ENCODE results near the gene TNFRSF8.

Gene TNFRSF8

GRCh38 chr1:12124693-12125421 is 61.8 kb downstream of the TNFRSF8 start:
- no peak for DNase-seq

DNA sequence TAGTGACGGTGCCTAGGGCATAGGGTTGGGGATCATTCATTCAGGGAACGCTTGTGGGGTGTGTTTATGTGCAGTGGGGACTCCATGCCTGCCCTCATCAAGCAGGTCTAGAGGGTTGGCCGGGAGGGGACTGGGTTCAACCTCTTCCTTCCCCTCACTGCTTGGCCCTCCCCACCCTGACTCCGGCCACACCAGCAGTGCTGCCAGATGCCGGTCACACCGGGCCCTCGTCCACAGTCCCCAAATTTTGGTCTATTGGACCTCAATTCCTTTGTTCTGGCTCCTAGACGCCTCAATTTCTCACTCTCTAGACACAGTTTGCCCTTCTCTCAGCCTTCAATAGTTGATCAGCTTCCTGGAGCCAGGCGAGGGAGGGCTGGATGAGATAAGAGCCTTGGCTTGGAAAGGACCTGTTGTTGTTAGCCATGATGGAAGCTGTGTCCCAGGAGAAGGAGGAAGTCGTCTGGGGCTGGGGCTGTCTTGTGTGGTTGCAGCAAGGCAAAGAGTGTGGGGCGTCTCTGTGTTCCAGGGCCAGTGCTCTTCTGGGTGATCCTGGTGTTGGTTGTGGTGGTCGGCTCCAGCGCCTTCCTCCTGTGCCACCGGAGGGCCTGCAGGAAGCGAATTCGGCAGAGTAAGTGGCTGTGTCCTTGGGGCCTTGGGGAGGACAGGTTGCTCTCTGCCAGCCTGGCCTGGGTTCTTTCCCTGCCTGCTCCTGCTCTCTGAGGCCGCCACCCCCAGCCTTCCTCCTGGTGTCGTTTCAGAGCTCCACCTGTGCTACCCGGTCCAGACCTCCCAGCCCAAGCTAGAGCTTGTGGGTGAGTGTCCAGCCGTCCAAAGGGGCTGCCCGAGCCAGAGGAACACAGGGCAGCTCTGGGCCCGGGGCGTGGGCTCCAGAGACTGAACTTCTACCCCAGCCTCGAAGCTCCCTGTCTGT is 62.6 kb downstream of the TNFRSF8 start:
- no peak for DNase-seq

DNA sequence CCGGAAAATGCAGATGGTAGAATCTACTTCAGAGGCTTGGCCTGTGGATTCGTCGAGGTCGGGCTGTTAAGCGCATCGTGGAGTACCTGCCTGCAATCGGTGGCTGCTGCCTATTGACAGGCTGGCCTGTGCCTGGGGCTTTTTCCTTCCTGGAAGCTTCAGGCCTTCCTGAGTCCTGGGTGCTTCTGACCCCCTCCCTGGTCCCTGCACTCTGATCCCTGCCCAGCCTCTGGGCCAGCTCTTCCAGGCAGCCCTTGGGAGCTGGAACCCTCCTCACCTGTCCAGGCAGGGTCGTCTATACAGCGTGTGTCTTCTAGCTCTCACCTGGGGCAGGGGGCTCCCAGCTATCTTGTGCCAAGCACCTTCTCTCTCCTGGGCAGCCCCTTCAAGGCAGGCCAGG is 63.7 kb downstream of the TNFRSF8 start:
- no peak for DNase-seq

GRCh38 chr1:12127206-12127810 is 64.2 kb downstream of the TNFRSF8 start:
- no peak for DNase-seq

DNA sequence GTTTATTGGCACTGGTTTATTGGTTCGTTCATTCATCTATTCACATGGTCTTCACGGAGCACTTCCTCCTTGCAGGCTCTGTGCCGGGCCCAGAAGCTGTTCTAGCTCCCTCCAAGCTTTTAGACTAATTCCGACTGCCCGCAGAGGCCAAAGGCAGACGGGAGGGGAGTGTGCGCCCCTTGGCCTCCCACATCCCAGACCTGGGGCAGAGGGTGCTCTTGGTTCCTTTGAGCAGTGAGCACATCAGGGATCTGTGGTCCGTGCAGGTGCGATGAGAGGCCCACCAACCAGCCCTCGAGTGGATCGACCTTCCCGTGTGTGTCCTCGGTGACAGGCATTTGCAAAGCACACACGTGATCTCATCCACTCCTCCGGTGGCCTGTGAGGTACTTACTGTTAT is 65.0 kb downstream of the TNFRSF8 start:
- DNase-seq: no peak

DNA sequence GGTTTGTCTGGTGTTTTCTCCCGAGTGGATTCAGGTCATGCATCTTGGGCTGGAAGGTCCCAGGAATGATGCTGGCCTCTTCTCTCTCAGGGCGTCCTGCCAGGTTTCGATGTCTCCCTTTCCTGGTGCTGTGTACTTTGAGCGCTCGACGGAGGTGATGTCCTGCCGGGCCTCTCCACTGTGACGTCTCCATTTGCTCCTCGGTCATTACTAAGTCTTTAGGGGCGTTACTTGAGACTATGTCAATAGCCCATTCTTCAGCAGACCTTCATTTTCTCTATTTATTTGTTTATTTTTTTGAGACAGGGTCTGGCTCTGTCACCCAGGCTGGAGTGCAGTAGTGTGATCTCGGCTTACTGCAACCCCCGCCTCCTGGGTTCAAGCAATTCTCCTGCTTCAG is 66.5 kb downstream of the TNFRSF8 start:
- DNase-seq: no peak

DNA sequence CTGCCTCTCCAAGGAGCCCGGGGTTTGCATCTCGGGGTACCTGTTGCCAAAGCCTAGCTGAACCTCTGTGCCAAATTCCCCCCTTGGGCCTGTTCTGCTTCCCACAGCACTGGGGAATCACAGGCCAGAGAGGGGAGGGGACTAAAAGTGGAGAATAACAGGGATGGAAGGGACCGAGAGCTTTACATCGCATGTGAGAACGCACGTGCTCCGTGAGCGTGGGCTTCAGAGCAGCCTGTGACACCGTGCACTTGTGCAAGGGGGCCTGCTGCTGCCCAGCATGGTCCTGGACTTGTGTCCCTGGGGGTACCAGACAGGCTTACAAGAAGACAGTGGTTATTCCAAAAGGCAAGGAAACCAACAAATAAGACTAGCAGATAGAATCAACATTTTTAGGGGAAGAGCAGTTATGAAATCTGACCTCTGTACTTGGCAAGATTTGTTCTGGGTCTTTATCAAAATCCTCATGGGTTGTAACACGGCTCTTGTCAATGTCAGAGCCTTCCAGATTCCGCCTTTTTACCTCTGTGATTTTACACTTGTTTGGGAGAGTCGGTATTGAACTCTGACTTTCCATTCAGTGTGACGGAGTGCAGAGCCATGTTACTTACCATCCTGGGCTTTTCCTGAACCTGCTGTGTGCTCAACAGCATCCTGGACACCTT is 67.5 kb downstream of the TNFRSF8 start:
- no peak for DNase-seq

DNA sequence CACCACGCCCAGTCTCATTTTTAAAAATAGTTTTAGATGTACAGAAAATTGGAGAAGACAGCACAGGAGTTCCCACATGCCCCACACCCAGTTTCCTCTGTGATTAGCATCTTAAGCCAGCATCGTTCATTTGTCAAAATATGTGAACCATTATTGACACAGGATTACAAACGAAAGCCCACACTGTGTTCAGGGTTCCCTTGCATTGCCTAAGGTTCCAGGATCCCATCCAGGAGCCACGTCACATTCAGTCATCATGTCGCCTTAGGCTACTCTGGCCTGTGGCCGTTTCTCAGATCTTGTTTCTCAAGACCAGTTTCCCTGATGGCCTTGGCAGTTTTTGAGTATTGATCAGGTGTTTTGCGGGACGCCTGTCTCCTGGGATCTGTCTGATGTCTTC is 69.0 kb downstream of the TNFRSF8 start:
- no peak for DNase-seq

GRCh38 chr1:12134716-12135115 is 71.6 kb downstream of the TNFRSF8 start:
- DNase-seq: no peak

GRCh38 chr1:12135612-12136011 is 72.5 kb downstream of the TNFRSF8 start:
- DNase-seq: no peak

- no peak for DNase-seq
Measured at GRCh38 chr1:12136916-12137610, 74.0 kb downstream of the TNFRSF8 start.

GRCh38 chr1:12138196-12139168 is 75.4 kb downstream of the TNFRSF8 start:
- no peak for DNase-seq

DNA sequence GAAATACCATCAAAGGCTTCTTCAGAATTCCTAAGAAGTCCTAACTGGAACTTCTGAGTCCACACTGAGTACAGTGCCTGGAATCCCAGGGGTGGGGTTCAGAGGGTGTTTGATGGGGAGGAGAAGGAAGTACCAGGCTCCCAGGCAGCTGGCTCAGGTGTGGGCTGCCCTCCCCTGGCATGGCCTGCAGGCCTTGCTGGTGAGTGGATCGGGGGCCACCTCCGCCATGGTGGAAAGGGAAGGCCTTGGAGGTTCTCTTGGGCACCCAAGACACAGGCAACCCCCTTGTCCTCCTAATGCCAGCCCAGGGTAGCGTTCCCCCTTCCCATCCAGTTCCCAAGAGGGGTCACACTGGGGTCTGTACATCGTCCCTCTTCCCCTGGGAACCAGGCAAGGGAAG is 76.9 kb downstream of the TNFRSF8 start:
- no peak for DNase-seq

DNA sequence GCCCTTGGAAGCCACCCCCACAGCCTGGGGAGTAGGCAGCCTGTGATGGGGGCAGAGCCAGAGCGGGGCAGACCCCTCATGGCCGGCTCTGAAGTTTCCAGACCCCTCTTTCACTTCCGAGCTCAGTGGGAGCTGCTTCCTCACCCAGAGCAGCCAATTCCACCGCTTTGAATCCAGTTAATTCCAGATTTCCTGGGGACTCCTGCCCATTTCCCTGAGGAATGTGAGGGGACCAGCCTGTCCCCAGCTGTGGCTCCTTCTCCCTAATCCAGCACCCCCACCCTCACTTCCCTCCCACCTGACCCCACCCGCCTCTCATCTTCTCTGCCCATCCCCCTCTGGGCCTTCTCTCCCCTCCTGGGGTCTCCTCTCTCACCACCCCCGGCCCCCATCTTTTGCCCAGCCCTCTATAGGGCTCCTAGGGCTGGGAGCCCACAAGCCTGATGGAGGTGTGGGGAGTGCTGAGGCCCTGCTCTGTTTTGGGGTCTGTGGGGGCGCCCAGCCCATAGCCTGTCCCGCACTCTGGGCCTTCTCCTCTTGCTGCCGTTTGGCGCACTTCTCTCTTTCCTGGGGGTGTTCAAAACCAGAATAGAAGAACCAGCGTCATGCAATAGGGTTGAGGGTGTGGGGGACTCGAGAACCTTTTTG is 77.5 kb downstream of the TNFRSF8 start:
- no peak for DNase-seq

GRCh38 chr1:12141163-12141850 is 78.2 kb downstream of the TNFRSF8 start:
- DNase-seq: no peak

DNA sequence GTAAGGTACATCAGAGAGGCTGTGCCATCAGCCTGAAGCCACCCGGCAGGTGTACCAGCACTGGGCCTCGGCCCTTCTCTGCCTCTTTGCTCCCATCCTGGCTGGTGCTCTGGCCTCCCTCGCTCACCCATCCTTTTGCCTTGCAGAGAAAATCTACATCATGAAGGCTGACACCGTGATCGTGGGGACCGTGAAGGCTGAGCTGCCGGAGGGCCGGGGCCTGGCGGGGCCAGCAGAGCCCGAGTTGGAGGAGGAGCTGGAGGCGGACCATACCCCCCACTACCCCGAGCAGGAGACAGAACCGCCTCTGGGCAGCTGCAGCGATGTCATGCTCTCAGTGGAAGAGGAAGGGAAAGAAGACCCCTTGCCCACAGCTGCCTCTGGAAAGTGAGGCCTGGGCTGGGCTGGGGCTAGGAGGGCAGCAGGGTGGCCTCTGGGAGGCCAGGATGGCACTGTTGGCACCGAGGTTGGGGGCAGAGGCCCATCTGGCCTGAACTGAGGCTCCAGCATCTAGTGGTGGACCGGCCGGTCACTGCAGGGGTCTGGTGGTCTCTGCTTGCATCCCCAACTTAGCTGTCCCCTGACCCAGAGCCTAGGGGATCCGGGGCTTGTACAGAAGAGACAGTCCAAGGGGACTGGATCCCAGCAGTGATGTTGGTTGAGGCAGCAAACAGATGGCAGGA is 79.2 kb downstream of the TNFRSF8 start:
- no peak for DNase-seq

- DNase-seq: no peak
Measured at GRCh38 chr1:12142891-12143630, 80.0 kb downstream of the TNFRSF8 start.

- no peak for DNase-seq
Measured at GRCh38 chr1:12143631-12144155, 80.6 kb downstream of the TNFRSF8 start.

GRCh38 chr1:12144236-12144635 is 81.1 kb downstream of the TNFRSF8 start:
- DNase-seq: no peak

Data from NCI-H524 treated with DMSO at 0.1 percent for 48 hours (cell line).